ENCODE results near the gene CYB5D1. TPM values are rescaled to one million over a fixed set of nuclear protein-coding genes. Genes with fewer than 3 reads are reported as not detected.

Gene CYB5D1
- polyA plus RNA-seq, 1 experiment: 8.1 TPM

DNA sequence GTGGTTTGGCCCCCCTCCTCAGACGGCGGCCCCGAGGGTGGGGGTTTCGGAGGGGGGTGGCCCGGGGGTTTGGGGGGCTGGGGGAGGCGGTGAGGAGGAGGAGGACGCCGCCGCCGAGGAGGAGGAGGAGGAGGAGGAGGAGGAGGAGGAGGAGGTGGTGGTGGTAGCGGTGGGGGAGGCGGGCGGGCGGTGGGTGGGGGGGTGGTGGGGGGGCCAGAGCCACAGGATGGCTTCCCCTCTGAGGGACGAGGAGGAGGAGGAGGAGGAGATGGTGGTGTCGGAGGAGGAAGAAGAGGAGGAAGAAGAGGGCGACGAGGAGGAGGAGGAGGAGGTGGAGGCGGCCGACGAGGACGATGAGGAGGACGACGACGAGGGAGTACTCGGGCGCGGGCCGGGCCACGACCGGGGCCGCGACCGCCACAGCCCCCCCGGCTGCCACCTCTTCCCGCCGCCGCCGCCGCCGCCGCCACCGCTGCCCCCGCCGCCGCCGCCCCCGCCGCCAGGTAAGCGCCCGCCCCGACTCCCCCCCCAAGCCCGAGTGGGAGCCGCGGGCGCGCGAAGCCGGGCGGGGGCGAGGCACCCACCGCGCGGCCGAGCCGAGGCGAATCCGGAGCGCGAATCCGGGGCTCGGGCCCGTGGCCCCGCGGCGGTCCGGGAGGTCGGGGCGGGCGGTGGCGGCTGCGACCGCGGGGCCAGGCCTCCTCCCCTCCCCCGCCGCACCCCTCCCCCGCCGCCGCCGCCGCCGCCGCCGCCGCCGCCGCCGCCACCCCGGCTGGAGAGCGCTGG, 27.0 kb downstream of the CYB5D1 start:
- no peak for DNase-seq (ENCODE audit: low read depth, low spot score)
- H3K27ac ChIP-seq (ENCODE audit: low read depth, low read length): peak overlapping the region; percentile 94
- peak overlapping the region; percentile 79 for H3K4me3 ChIP-seq (ENCODE audit: low read depth, low read length)
- no peaks in the 10 kb centered on the region for H3K27me3 ChIP-seq (ENCODE audit: control insufficient read depth, insufficient read depth, low read length)
- CTCF ChIA-PET: no interaction called here
- TF ChIP-seq CTCF (IDR thresholded peaks at IDR 0.05; ENCODE audit: low read depth, low read length): no peak
- POLR2A ChIA-PET: interaction anchor here (0.7 to 1.7 kb wide), 2 partner anchors 28 to 842 kb away, joined by 3 to 4 read pairs; partner anchors contain the start of gene NAA38
- H3K9me3 ChIP-seq (ENCODE audit: control insufficient read depth, insufficient read depth, low read length): no peaks in the 10 kb centered on the region; the same call in 1 of the 2 replicates

GRCh38 chr17:7885367-7886226, 27.8 kb downstream of the CYB5D1 start:
- Histone ChIP-seq H3K4me3 (ENCODE audit: low read depth, low read length) (peak overlapping the region; percentile 79), H3K9me3 (ENCODE audit: control insufficient read depth, insufficient read depth, low read length) (no peaks in the 10 kb centered on the region; the same call in 1 of the 2 replicates), H3K27me3 (ENCODE audit: control insufficient read depth, insufficient read depth, low read length) (no peaks in the 10 kb centered on the region), H3K27ac (ENCODE audit: low read depth, low read length) (peak overlapping the region; percentile 94)
- TF ChIP-seq CTCF (IDR thresholded peaks at IDR 0.05; ENCODE audit: low read depth, low read length): no peak
- ChIA-PET CTCF (no interaction called here), POLR2A (interaction anchor here (0.6 to 1.7 kb wide), 5 partner anchors 18 to 843 kb away, joined by 3 to 8 read pairs (median 3); partner anchors contain the start of genes KDM6B and NAA38)
- no peak for DNase-seq (ENCODE audit: low read depth, low spot score)

DNA sequence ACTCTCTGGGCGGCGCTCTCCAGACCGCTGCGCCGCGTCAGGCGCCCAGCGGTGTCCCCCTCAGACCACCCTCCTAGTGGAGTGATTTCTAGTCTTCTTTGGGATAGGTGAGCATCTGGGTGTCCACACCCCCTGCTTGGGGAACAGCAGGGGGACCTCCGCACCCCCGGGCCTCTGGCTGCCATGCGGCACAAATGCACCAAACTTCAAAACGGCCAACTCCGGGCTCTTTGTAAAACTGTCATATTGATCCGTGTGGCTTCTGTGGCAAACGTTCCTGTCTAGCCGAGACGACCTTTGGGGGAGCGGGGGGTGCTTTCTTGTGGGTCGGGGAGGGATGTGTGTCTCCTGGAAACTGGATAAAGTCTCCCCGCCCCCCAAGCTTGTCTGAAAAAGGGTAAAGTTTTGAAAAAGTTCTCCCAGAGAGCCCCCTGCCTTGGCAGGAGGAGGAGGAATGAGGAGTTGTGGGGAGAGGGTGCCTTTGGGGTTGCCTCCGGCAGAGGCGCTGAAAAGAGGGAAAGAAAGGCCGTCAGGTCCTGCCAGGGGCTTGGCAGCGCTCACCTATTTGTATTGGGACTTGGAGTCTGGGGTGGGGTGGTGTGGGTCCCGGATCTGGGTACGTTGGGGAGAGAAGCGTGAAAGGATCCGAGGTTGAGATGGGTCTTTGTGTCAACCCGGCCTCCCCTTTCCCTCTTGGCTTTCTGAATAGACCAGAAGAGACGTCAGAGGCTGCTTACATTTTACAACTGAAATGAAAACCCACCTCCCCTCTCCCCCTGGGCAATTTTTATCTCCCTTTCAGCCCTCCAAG, 28.6 kb downstream of the CYB5D1 start:
- TF ChIP-seq CTCF (IDR thresholded peaks at IDR 0.05; ENCODE audit: low read depth, low read length): no peak
- peak overlapping the region; percentile 94 for H3K27ac ChIP-seq (ENCODE audit: low read depth, low read length)
- DNase-seq (ENCODE audit: low read depth, low spot score): no peak
- ChIA-PET CTCF (no interaction called here), POLR2A (interaction anchor here (0.6 to 1.7 kb wide), 2 partner anchors 29 to 63 kb away, joined by 4 to 8 read pairs; partner anchors contain the start of gene NAA38)
- H3K9me3 ChIP-seq (ENCODE audit: control insufficient read depth, insufficient read depth, low read length): no peaks in the 10 kb centered on the region; the same call in 1 of the 2 replicates
- H3K27me3 ChIP-seq (ENCODE audit: control insufficient read depth, insufficient read depth, low read length): no peaks in the 10 kb centered on the region
- peak overlapping the region; percentile 79 for H3K4me3 ChIP-seq (ENCODE audit: low read depth, low read length)

- Histone ChIP-seq H3K9me3 (ENCODE audit: control insufficient read depth, insufficient read depth, low read length) (no peaks in the 10 kb centered on the region; the same call in 1 of the 2 replicates), H3K27me3 (ENCODE audit: control insufficient read depth, insufficient read depth, low read length) (no peaks in the 10 kb centered on the region), H3K4me3 (ENCODE audit: low read depth, low read length) (peak overlapping the region; percentile 79), H3K27ac (ENCODE audit: low read depth, low read length) (peak overlapping the region; percentile 94)
- DNase-seq (ENCODE audit: low read depth, low spot score): no peak
- peak; percentile 7; the same call in 1 of the 2 replicates for TF ChIP-seq CTCF (IDR thresholded peaks at IDR 0.05; ENCODE audit: low read depth, low read length)
- POLR2A ChIA-PET: no interaction called here
- CTCF ChIA-PET: no interaction called here
These were observed 29.3 kb downstream of the CYB5D1 start for GRCh38 chr17:7887038-7887481.

Measured in AG04450 (cell line).